DOHH2 (cell line): ENCODE results near the gene ARAP1.

Experiments
- CTCF ChIP-seq: fragments of 200-600 bp; sonication (generic); IDR thresholded peaks from one replicate; pipeline ENCODE4 v1.5.1; 2014; ENCODE audit warnings: antibody characterized with exemption, mild to moderate bottlenecking, low read depth, low read length; ENCODE audit not compliant: poor library complexity, severe bottlenecking
- EZH2phosphoT487 ChIP-seq: fragments of 200-600 bp; sonication (generic); IDR thresholded peaks from 2 replicates; pipeline ENCODE4 v1.6.1; 2017; ENCODE audit warnings: borderline replicate concordance, mild to moderate bottlenecking, antibody characterized with exemption, low read length, moderate library complexity, mixed read lengths

GRCh38 chr11:72781313-72782080 is 29.3 kb upstream of the ARAP1 start:
- TF ChIP-seq CTCF, result no peak
- no peak for TF ChIP-seq EZH2phosphoT487
